ENCODE measurements around the gene PLPP1. TPM values are rescaled to one million over a fixed set of nuclear protein-coding genes. Genes with fewer than 3 reads are reported as not detected.

Gene PLPP1
- total RNA-seq, 1 donor from 2014 or later, result 31.8 TPM

DNA sequence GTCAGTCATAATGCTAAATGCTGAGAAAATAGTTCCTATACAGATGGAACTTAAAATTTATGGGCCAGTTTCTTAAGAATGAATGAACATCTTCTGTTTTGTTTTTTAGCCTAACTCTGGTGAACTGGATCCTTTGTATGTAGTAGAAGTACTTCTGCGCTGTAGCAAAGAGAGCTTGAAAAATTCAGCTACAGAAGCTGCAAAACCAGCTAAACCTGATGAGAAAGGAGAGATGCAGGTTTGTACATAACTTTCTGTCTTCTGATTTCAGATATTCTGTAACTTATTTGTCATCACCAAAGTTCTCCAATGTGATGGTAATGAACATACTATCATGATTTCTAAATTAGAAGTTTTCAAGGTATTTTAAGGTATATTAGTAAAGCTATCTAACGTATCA, 146.9 kb downstream of the PLPP1 start:
- no peaks in the 10 kb centered on the region for H3K27me3 Mint-ChIP-seq (ENCODE audit: low read depth)
- TF ChIP-seq, protein P1, sequence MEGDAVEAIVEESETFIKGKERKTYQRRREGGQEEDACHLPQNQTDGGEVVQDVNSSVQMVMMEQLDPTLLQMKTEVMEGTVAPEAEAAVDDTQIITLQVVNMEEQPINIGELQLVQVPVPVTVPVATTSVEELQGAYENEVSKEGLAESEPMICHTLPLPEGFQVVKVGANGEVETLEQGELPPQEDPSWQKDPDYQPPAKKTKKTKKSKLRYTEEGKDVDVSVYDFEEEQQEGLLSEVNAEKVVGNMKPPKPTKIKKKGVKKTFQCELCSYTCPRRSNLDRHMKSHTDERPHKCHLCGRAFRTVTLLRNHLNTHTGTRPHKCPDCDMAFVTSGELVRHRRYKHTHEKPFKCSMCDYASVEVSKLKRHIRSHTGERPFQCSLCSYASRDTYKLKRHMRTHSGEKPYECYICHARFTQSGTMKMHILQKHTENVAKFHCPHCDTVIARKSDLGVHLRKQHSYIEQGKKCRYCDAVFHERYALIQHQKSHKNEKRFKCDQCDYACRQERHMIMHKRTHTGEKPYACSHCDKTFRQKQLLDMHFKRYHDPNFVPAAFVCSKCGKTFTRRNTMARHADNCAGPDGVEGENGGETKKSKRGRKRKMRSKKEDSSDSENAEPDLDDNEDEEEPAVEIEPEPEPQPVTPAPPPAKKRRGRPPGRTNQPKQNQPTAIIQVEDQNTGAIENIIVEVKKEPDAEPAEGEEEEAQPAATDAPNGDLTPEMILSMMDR (IDR thresholded peaks at IDR 0.05; ENCODE audit: unreplicated experiment), result no peak
- no peak overlapping the region for H3K4me3 Mint-ChIP-seq
- H3K4me1 Mint-ChIP-seq, result peaks cover 30% of the 10 kb centered on the region
- no peak for DNase-seq (ENCODE audit: low spot score in 2 of 2, unreplicated experiment in 2 of 2)
- H3K36me3 Mint-ChIP-seq, result peaks cover 41% of the 10 kb centered on the region
- H3K27ac Mint-ChIP-seq, result peak overlapping the region; percentile 71
- peaks cover 14% of the 10 kb centered on the region for H3K9me3 Mint-ChIP-seq

- Mint-ChIP-seq H3K27ac (no peak overlapping the region), H3K4me1 (peaks cover 29% of the 10 kb centered on the region), H3K36me3 (peaks cover 38% of the 10 kb centered on the region)
These were observed 148.4 kb downstream of the PLPP1 start for GRCh38 chr5:55386356-55386755.

DNA sequence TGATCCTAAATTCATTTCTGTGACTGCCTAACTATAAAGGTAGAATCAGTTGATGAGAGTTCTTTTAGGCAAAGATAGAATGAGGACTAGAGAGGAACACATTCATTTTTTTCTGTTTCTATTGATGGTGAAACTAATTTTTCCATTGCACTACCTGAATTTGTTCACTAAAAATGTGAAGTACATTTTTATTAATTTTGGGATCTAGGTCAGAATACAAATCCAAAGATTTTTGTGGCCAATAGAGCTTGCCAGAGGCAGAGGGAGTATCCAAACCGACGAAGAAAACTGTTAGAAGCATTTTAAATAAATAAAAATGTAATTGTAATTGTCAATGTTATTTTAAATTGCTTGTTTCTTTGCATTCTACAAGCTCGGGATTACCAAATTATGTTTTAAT, 148.9 kb downstream of the PLPP1 start:
- Mint-ChIP-seq H3K4me1 (peaks cover 28% of the 10 kb centered on the region), H3K36me3 (peaks cover 40% of the 10 kb centered on the region), H3K27me3 (ENCODE audit: low read depth) (no peaks in the 10 kb centered on the region), H3K4me3 (no peak overlapping the region), H3K27ac (no peak overlapping the region), H3K9me3 (peaks cover 14% of the 10 kb centered on the region)
- TF ChIP-seq, protein P1 (IDR thresholded peaks at IDR 0.05; ENCODE audit: unreplicated experiment), result no peak
- no peak for DNase-seq (ENCODE audit: low spot score in 2 of 2, unreplicated experiment in 2 of 2)

More at GRCh38 chr5:55386356-55386755, 148.4 kb downstream of the PLPP1 start:
- peaks cover 14% of the 10 kb centered on the region for H3K9me3 Mint-ChIP-seq
- TF ChIP-seq, protein P1 (IDR thresholded peaks at IDR 0.05; ENCODE audit: unreplicated experiment), result no peak
- H3K27me3 Mint-ChIP-seq (ENCODE audit: low read depth), result no peaks in the 10 kb centered on the region
- DNase-seq (ENCODE audit: low spot score in 2 of 2, unreplicated experiment in 2 of 2), result no peak
- no peak overlapping the region for H3K4me3 Mint-ChIP-seq

- Mint-ChIP-seq H3K27me3 (ENCODE audit: low read depth) (no peaks in the 10 kb centered on the region), H3K4me1 (peaks cover 22% of the 10 kb centered on the region)
These were observed 149.5 kb downstream of the PLPP1 start for GRCh38 chr5:55385227-55385626.

DNA sequence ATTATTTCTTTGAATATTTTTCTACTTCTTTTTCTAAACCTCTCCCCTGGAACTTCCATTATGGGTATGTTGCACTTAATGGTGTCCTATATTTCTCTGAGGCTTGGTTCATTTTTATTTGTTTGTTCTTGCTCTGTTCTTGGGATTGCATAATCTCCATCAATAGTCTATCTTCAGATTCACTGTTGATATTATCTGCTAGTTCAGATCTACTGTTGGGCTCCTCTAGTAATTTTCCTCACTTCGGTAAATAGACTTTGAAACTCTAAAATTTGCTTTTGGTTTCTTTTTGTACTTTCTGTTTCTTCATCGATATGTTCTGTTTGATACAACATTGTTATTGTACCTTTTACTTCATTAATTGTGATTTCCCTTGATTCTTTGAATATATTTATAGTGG, 150.7 kb downstream of the PLPP1 start:
- H3K36me3 Mint-ChIP-seq, result peaks cover 44% of the 10 kb centered on the region

More at GRCh38 chr5:55385227-55385626, 149.5 kb downstream of the PLPP1 start:
- Mint-ChIP-seq H3K36me3 (peaks cover 41% of the 10 kb centered on the region), H3K9me3 (peaks cover 14% of the 10 kb centered on the region), H3K27ac (no peak overlapping the region), H3K4me3 (no peak overlapping the region)
- DNase-seq (ENCODE audit: low spot score in 2 of 2, unreplicated experiment in 2 of 2), result no peak
- TF ChIP-seq, protein P1 (IDR thresholded peaks at IDR 0.05; ENCODE audit: unreplicated experiment), result no peak

More for the DNA sequence above, 150.7 kb downstream of the PLPP1 start:
- no peak for DNase-seq (ENCODE audit: low spot score in 2 of 2, unreplicated experiment in 2 of 2)
- Mint-ChIP-seq H3K4me3 (no peak overlapping the region), H3K27me3 (ENCODE audit: low read depth) (no peaks in the 10 kb centered on the region), H3K4me1 (peaks cover 13% of the 10 kb centered on the region), H3K27ac (no peak overlapping the region), H3K9me3 (peaks cover 14% of the 10 kb centered on the region)
- TF ChIP-seq, protein P1 (IDR thresholded peaks at IDR 0.05; ENCODE audit: unreplicated experiment), result no peak
